HCT116 (cell line): ENCODE measurements around the gene POLG. TPM values are rescaled to one million over a fixed set of nuclear protein-coding genes. Genes with fewer than 3 reads are reported as not detected.

ENCODE experiments used
- ATAC-seq: fragments of 200-7000 bp; cut with Tn5 transposase; 2 replicates; pipeline ENCODE4 v1.9.1; 2020; ENCODE audit warnings: mild to moderate bottlenecking, moderate library complexity
- BruUV-seq: library from RNA; stranded (reverse); fragments of 400-500 nt; replicated peaks from 2 replicates; lab custom pipeline; 2021; lab: Mats Ljungman, UMichigan
- CTCF ChIA-PET: fragments of 300-600 bp; sonication (Branson Sonifier 250); formaldehyde crosslinking; loops from one replicate; lab custom pipeline; 2021; ENCODE audit warnings: antibody characterized with exemption; lab: Charles Lee
- POLR2A ChIA-PET: fragments of 300-600, 350-600 bp; sonication (Branson Sonifier 250); formaldehyde crosslinking; loops from one replicate; lab custom pipeline; 2021; ENCODE audit warnings: antibody characterized with exemption; lab: Charles Lee
- RAD21 ChIA-PET, 2 experiments: fragments of 300-600 bp; sonication (Branson Sonifier 250); formaldehyde crosslinking; loops; one replicate each; lab custom pipeline; 2023; ENCODE audit warnings: low total read pairs in 2 of 2; ENCODE audit not compliant: uncharacterized antibody in 2 of 2, unreplicated experiment in 2 of 2, low non-redundant PET in 1 of 2; lab: Charles Lee
- DNase-seq: peaks from one replicate; pipeline ENCODE4 v3.0.0-alpha.2; 2010; ENCODE audit warnings: low read depth, low spot score
- H2AFZ ChIP-seq: fragments of 200-600 bp; shearing (Covaris generic), sonication (generic); 2 replicates; pipeline ENCODE4 v1.6.1; 2017; ENCODE audit warnings: low read depth, mixed run types, mixed read lengths, antibody characterized with exemption, low read length; ENCODE audit not compliant: poor library complexity, severe bottlenecking
- H3K27ac ChIP-seq: 2 replicates; pipeline ENCODE4 v1.5.1; 2012; ENCODE audit warnings: low read depth, low read length
- H3K27me3 ChIP-seq: fragments of 200-600 bp; sonication (generic); 2 replicates; pipeline ENCODE4 v1.6.1; 2016; ENCODE audit warnings: mixed run types, low read length, mixed read lengths; ENCODE audit not compliant: insufficient read depth
- H3K36me3 ChIP-seq, 2 experiments: fragments of 200-500 bp in 1 of 2; fragments of 200-600 bp in 1 of 2; sonication (Bioruptor generic) in 1 of 2; sonication (generic) in 1 of 2; 2 replicates each; pipeline versions ENCODE4 v1.5.1 to v1.6.1; 2014 to 2016; ENCODE audit warnings: low read length in 2 of 2, inconsistent platforms in 1 of 2, mixed read lengths in 1 of 2, mixed run types in 1 of 2; ENCODE audit not compliant: insufficient read depth in 2 of 2, control insufficient read depth in 1 of 2
- H3K4me1 ChIP-seq, 2 experiments: fragments of 200-600 bp in 1 of 2; sonication (generic) in 1 of 2; 2 replicates each; pipeline versions ENCODE4 v1.5.1 to v1.6.1; 2012 to 2017; ENCODE audit warnings: low read length in 2 of 2, inconsistent platforms in 1 of 2, mild to moderate bottlenecking in 1 of 2, mixed read lengths in 1 of 2, mixed run types in 1 of 2, moderate library complexity in 1 of 2; ENCODE audit not compliant: insufficient read depth in 2 of 2, control insufficient read depth in 1 of 2
- H3K4me2 ChIP-seq: fragments of 200-600 bp; sonication (generic); 2 replicates; pipeline ENCODE4 v1.6.1; 2017; ENCODE audit warnings: mixed run types, low read length, mixed read lengths
- H3K4me3 ChIP-seq, 2 experiments: fragments of 200-600 bp in 1 of 2; sonication (generic) in 1 of 2; replicated peaks in 1 of 2; 2 replicates each; pipeline ENCODE4 v1.5.1; 2011 to 2016; ENCODE audit warnings: low read length in 2 of 2, control low read depth in 1 of 2, low read depth in 1 of 2, mild to moderate bottlenecking in 1 of 2, mixed read lengths in 1 of 2, mixed run types in 1 of 2
- H3K79me2 ChIP-seq: fragments of 200-600 bp; sonication (generic); 2 replicates; pipeline ENCODE4 v1.6.1; 2017; ENCODE audit warnings: mild to moderate bottlenecking, mixed run types, low read length, moderate library complexity, mixed read lengths; ENCODE audit not compliant: insufficient read depth
- H3K9ac ChIP-seq: fragments of 200-600 bp; sonication (generic); 2 replicates; pipeline ENCODE4 v1.6.1; 2016; ENCODE audit warnings: low read length, mixed read lengths
- H3K9me2 ChIP-seq: fragments of 200-600 bp; sonication (generic), shearing (Covaris generic); 2 replicates; pipeline ENCODE4 v1.6.1; 2017; ENCODE audit warnings: mixed run types, mild to moderate bottlenecking, moderate library complexity; ENCODE audit not compliant: insufficient read depth
- H3K9me3 ChIP-seq, 2 experiments: fragments of 200-500 bp in 1 of 2; fragments of 200-600 bp in 1 of 2; sonication (Bioruptor generic) in 1 of 2; sonication (generic) in 1 of 2; 2 replicates each; pipeline ENCODE4 v1.6.1; 2014 to 2017; ENCODE audit warnings: low read length in 2 of 2, mixed read lengths in 2 of 2, inconsistent platforms in 1 of 2, low read depth in 1 of 2, mild to moderate bottlenecking in 1 of 2, mixed run types in 1 of 2, moderate library complexity in 1 of 2; ENCODE audit not compliant: control insufficient read depth in 1 of 2, insufficient read depth in 1 of 2
- H4K20me1 ChIP-seq: fragments of 200-600 bp; sonication (generic), shearing (Covaris generic); 2 replicates; pipeline ENCODE4 v1.6.1; 2017; ENCODE audit warnings: mixed run types, mild to moderate bottlenecking, moderate library complexity; ENCODE audit not compliant: insufficient read depth
- CBX3 ChIP-seq: IDR thresholded peaks from 2 replicates; pipeline ENCODE4 v1.6.1; 2012; ENCODE audit warnings: low read depth
- FOSL1 ChIP-seq: IDR thresholded peaks from 2 replicates; pipeline ENCODE4 v1.6.1; 2012; ENCODE audit warnings: low read depth
- JUND ChIP-seq: IDR thresholded peaks from 2 replicates; pipeline ENCODE4 v1.6.1; 2012
- RAD21 ChIP-seq: IDR thresholded peaks from 2 replicates; pipeline ENCODE4 v1.6.1; 2012; ENCODE audit warnings: low read depth, mild to moderate bottlenecking
- SP1 ChIP-seq: IDR thresholded peaks from 2 replicates; pipeline ENCODE4 v1.6.1; 2012; ENCODE audit warnings: low read depth
- ZBTB33 ChIP-seq: IDR thresholded peaks from 2 replicates; pipeline ENCODE4 v1.6.1; 2011; ENCODE audit warnings: mild to moderate bottlenecking, low read length, moderate library complexity; ENCODE audit not compliant: insufficient replicate concordance; ENCODE audit errors: extremely low read depth
- ZNF274 ChIP-seq: fragments of 200-500 bp; sonication (Bioruptor generic); IDR thresholded peaks from 2 replicates; pipeline ENCODE4 v1.6.1; 2014; ENCODE audit warnings: mild to moderate bottlenecking, low read depth, low read length, inconsistent platforms
- intact Hi-C: fragments of 100-400 bp; cut with micrococcal nuclease; formaldehyde crosslinking; loops from 2 replicates; pipeline ENCODE4 v1.10.0; 2022
- total RNA-seq: library from RNA; stranded (reverse); gene quantifications from one replicate; pipeline ENCODE4 v1.2.1, GENCODE V29; 2021; ENCODE audit not compliant: unreplicated experiment
- TF ChIP-seq, protein P1 (sequence below): IDR thresholded peaks from 2 replicates; pipeline ENCODE4 v1.6.1; 2012; ENCODE audit warnings: low read depth

Gene POLG
- total RNA-seq, 1 experiment from 2014 or later = 72.7 TPM

DNA sequence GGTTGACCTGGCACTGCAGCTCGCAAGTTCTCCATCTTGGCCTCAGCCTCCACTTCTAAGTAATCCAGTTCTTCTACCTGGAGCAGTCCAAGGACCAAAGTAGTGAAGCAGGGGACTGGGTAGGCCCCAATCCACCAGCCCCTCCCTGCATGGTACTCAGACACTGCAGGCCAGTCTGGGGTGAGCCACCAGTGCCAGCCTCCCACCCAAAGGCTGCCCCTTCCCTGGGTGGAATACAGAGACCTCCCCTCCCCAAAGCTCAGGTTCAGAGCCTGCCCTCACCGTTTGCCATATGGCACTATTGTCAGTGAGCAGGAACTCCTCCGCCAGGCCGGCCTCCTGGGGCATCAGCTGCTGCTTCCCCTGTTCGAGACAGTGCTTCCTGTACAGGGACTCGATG, 10.8 kb downstream of the POLG start:
- ChIA-PET CTCF (interaction anchor here (1.3 kb wide), 1 partner anchor 35 kb away, joined by 4 read pairs; no protein-coding TSS in a partner anchor), RAD21 (no interaction called here), POLR2A (no interaction called here)
- no peak overlapping the region for H3K4me2 ChIP-seq
- TF ChIP-seq SP1 (no peak), FOSL1 (no peak), ZNF274 (no peak), JUND (no peak), RAD21 (no peak), CBX3 (no peak), ZBTB33 (no peak)
- TF ChIP-seq, protein P1, sequence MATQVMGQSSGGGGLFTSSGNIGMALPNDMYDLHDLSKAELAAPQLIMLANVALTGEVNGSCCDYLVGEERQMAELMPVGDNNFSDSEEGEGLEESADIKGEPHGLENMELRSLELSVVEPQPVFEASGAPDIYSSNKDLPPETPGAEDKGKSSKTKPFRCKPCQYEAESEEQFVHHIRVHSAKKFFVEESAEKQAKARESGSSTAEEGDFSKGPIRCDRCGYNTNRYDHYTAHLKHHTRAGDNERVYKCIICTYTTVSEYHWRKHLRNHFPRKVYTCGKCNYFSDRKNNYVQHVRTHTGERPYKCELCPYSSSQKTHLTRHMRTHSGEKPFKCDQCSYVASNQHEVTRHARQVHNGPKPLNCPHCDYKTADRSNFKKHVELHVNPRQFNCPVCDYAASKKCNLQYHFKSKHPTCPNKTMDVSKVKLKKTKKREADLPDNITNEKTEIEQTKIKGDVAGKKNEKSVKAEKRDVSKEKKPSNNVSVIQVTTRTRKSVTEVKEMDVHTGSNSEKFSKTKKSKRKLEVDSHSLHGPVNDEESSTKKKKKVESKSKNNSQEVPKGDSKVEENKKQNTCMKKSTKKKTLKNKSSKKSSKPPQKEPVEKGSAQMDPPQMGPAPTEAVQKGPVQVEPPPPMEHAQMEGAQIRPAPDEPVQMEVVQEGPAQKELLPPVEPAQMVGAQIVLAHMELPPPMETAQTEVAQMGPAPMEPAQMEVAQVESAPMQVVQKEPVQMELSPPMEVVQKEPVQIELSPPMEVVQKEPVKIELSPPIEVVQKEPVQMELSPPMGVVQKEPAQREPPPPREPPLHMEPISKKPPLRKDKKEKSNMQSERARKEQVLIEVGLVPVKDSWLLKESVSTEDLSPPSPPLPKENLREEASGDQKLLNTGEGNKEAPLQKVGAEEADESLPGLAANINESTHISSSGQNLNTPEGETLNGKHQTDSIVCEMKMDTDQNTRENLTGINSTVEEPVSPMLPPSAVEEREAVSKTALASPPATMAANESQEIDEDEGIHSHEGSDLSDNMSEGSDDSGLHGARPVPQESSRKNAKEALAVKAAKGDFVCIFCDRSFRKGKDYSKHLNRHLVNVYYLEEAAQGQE = no peak
- no peaks in the 10 kb centered on the region for H3K27me3 ChIP-seq
- ATAC-seq (no peak), DNase-seq (no peak)
- H3K9me2 ChIP-seq = no peaks in the 10 kb centered on the region
- H2AFZ ChIP-seq = no peak overlapping the region
- no peak overlapping the region for H3K9ac ChIP-seq
- H3K36me3 ChIP-seq = peaks cover 76 to 89% of the 10 kb centered on the region in 2 experiments
- H4K20me1 ChIP-seq = no peaks in the 10 kb centered on the region
- BruUV-seq = no TSS peak
- no peak overlapping the region for H3K27ac ChIP-seq
- intact Hi-C loops = no loop called here
- H3K79me2 ChIP-seq = peaks cover 48% of the 10 kb centered on the region
- no peaks in the 10 kb centered on the region for H3K4me1 ChIP-seq
- H3K4me3 ChIP-seq = no peak overlapping the region
- no peaks in the 10 kb centered on the region for H3K9me3 ChIP-seq
